Naive thymus-derived CD4-positive, alpha-beta T cell (primary cell): Measurements from ENCODE around the gene RGS11. TPM values are rescaled to one million over a fixed set of nuclear protein-coding genes. Genes with fewer than 3 reads are reported as not detected.
"Not testable (repeated sequence)": the region's sequence is repeated elsewhere in the genome, so short reads cannot be mapped to it uniquely, and the experiment has no call there.

Experiments
- ATAC-seq: fragments of 150-1000 bp; cut with Tn5 transposase; 2 replicates; pipeline ENCODE4 v1.10.0; 2021; ENCODE audit warnings: mild to moderate bottlenecking, moderate library complexity
- CTCF ChIA-PET: fragments of 350-600 bp; sonication (Branson Sonifier 250); formaldehyde crosslinking; loops from one replicate; lab custom pipeline; 2021; ENCODE audit warnings: antibody characterized with exemption; lab: Charles Lee
- POLR2A ChIA-PET: fragments of 350-600 bp; sonication (Branson Sonifier 250); formaldehyde crosslinking; loops from one replicate; lab custom pipeline; 2021; ENCODE audit warnings: antibody characterized with exemption, inconsistent platforms; lab: Charles Lee
- DNase-seq, 9 donors: peaks; one replicate each; pipeline versions ENCODE4 v3.0.0 to v3.0.0-alpha.2; 2020 to 2022; ENCODE audit warnings: mixed read lengths in 1 of 9
- H3K27ac ChIP-seq: one replicate; pipeline ENCODE4 v1.7.0; 2013; ENCODE audit warnings: mild to moderate bottlenecking, low read depth, low read length, moderate library complexity
- H3K27me3 ChIP-seq, 2 donors: one replicate each; pipeline ENCODE4 v1.7.0; 2013; ENCODE audit warnings: low read length in 2 of 2, mild to moderate bottlenecking in 2 of 2, moderate library complexity in 2 of 2; ENCODE audit not compliant: control insufficient read depth in 2 of 2, insufficient read depth in 2 of 2
- H3K36me3 ChIP-seq, 3 experiments: 1 replicate in 2 of 3; 2 replicates in 1 of 3; pipeline ENCODE4 v1.7.0; 2013; ENCODE audit warnings: low read length in 3 of 3, mild to moderate bottlenecking in 3 of 3, moderate library complexity in 1 of 3; ENCODE audit not compliant: insufficient read depth in 3 of 3, control insufficient read depth in 2 of 3
- H3K4me1 ChIP-seq, 2 donors: one replicate each; pipeline ENCODE4 v1.7.0; 2013; ENCODE audit warnings: low read length in 2 of 2, mild to moderate bottlenecking in 2 of 2, moderate library complexity in 1 of 2; ENCODE audit not compliant: control insufficient read depth in 2 of 2, insufficient read depth in 2 of 2
- H3K4me3 ChIP-seq: 2 replicates; pipeline ENCODE4 v1.7.0; 2013; ENCODE audit warnings: mild to moderate bottlenecking, low read length
- H3K9me3 ChIP-seq, 3 experiments: 1 replicate in 2 of 3; 2 replicates in 1 of 3; pipeline ENCODE4 v1.7.0; 2013; ENCODE audit warnings: low read length in 3 of 3; ENCODE audit not compliant: control insufficient read depth in 2 of 3
- H3K27ac Mint-ChIP-seq, 9 donors: one replicate each; pipeline ENCODE4 v1.8.0; 2020 to 2022; ENCODE audit warnings: mixed read lengths in 9 of 9, mild to moderate bottlenecking in 8 of 9, moderate library complexity in 5 of 9, inconsistent platforms in 2 of 9
- H3K27me3 Mint-ChIP-seq, 5 donors: one replicate each; pipeline ENCODE4 v1.8.0; 2021 to 2022; ENCODE audit warnings: mixed read lengths in 5 of 5, mild to moderate bottlenecking in 1 of 5
- H3K36me3 Mint-ChIP-seq, 5 donors: one replicate each; pipeline ENCODE4 v1.8.0; 2020 to 2022; ENCODE audit warnings: mixed read lengths in 5 of 5, mild to moderate bottlenecking in 3 of 5, inconsistent platforms in 1 of 5
- H3K4me1 Mint-ChIP-seq, 7 donors: one replicate each; pipeline ENCODE4 v1.8.0; 2020 to 2022; ENCODE audit warnings: mixed read lengths in 7 of 7, mild to moderate bottlenecking in 3 of 7, inconsistent platforms in 1 of 7
- H3K4me3 Mint-ChIP-seq, 10 donors: one replicate each; pipeline ENCODE4 v1.8.0; 2020 to 2022; ENCODE audit warnings: mild to moderate bottlenecking in 10 of 10, mixed read lengths in 10 of 10, moderate library complexity in 6 of 10, inconsistent platforms in 2 of 10
- H3K9me3 Mint-ChIP-seq, 11 donors: one replicate each; pipeline ENCODE4 v1.8.0; 2020 to 2022; ENCODE audit warnings: mixed read lengths in 11 of 11, mild to moderate bottlenecking in 4 of 11, inconsistent platforms in 1 of 11, moderate library complexity in 1 of 11
- intact Hi-C, 2 donors: fragments of 100-400 bp; cut with micrococcal nuclease; formaldehyde crosslinking; loops; one replicate each; pipeline ENCODE4 v1.15.1; 2023
- polyA plus RNA-seq, 2 donors: library from polyadenylated mRNA; unstranded; fragments of 300-500 nt; fragmentation: Illumina TruSeq; gene quantifications; one replicate each; pipeline ENCODE4 v1.2.3, GENCODE V29; 2021
- total RNA-seq, 6 experiments: library from RNA in 5 of 6; stranded (reverse) in 5 of 6; gene quantifications; 1 replicate in 5 of 6; 2 replicates in 1 of 6; pipeline ENCODE4 v1.2.3 and lab custom pipeline; 2021 to 2026

RGS11 gene
- total and polyA plus RNA-seq, 7 experiments from 2014 or later: 0.17 to 0.22 TPM; not detected in 5

- Mint-ChIP-seq H3K36me3 (no peaks in the 10 kb centered on the region), H3K9me3 (peaks cover 0 to 2% (median 0%) of the 10 kb centered on the region in 11 donors), H3K27ac (no peak overlapping the region), H3K27me3 (peaks cover 0 to 26% (median 12%) of the 10 kb centered on the region in 5 donors), H3K4me1 (peaks cover 0 to 6% (median 0%) of the 10 kb centered on the region in 7 donors), H3K4me3 (no peak overlapping the region)
- Histone ChIP-seq H3K36me3 (no peaks in the 10 kb centered on the region), H3K4me1 (no peaks in the 10 kb centered on the region), H3K9me3 (no peaks in the 10 kb centered on the region), H3K27me3 (peaks cover 0 to 3% of the 10 kb centered on the region in 2 donors), H3K27ac (no peak overlapping the region), H3K4me3 (no peak overlapping the region)
- no peak for DNase-seq
- intact Hi-C loops: no loop called here
- ChIA-PET CTCF (no interaction called here), POLR2A (no interaction called here)
- ATAC-seq: no peak
Observed at GRCh38 chr16:272633-273546, 2.9 kb downstream of the RGS11 start.

GRCh38 chr16:270381-271255 is 5.1 kb downstream of the RGS11 start:
- Mint-ChIP-seq H3K4me1 (peaks cover 0 to 7% (median 0%) of the 10 kb centered on the region in 7 donors), H3K9me3 (peaks cover 0 to 3% (median 0%) of the 10 kb centered on the region in 11 donors), H3K4me3 (no peak overlapping the region), H3K36me3 (no peaks in the 10 kb centered on the region), H3K27ac (no peak overlapping the region), H3K27me3 (peaks cover 0 to 9% (median 0%) of the 10 kb centered on the region in 5 donors)
- Histone ChIP-seq H3K36me3 (no peaks in the 10 kb centered on the region), H3K9me3 (no peaks in the 10 kb centered on the region), H3K4me1 (no peaks in the 10 kb centered on the region), H3K27me3 (no peaks in the 10 kb centered on the region), H3K27ac (no peak overlapping the region), H3K4me3 (no peak overlapping the region)
- ATAC-seq (no peak), DNase-seq (no peak)
- ChIA-PET CTCF (no interaction called here), POLR2A (no interaction called here)
- intact Hi-C loops: no loop called here

- no peaks in the 10 kb centered on the region for H3K27me3 ChIP-seq
- H3K27ac ChIP-seq: no peak overlapping the region
- H3K4me3 ChIP-seq: no peak overlapping the region
- Mint-ChIP-seq H3K36me3 (no peaks in the 10 kb centered on the region), H3K27me3 (peaks cover 0 to 1% (median 0%) of the 10 kb centered on the region in 5 donors), H3K4me3 (no peak overlapping the region), H3K4me1 (peaks cover 0 to 7% (median 0%) of the 10 kb centered on the region in 7 donors), H3K27ac (no peak overlapping the region), H3K9me3 (peaks cover 0 to 3% (median 0%) of the 10 kb centered on the region in 11 donors)
- peaks cover 0 to 12% (median 0%) of the 10 kb centered on the region in 3 experiments for H3K36me3 ChIP-seq
- ATAC-seq (no peak), DNase-seq (no peak)
- intact Hi-C loops: no loop called here
- POLR2A ChIA-PET: no interaction called here
- no peaks in the 10 kb centered on the region for H3K9me3 ChIP-seq
- no peaks in the 10 kb centered on the region for H3K4me1 ChIP-seq
- CTCF ChIA-PET: no interaction called here
Observed at GRCh38 chr16:269061-269796, 6.5 kb downstream of the RGS11 start.

GRCh38 chr16:268141-269053 is 7.3 kb downstream of the RGS11 start:
- ATAC-seq: no peak
- peaks cover 0 to 3% (median 0%) of the 10 kb centered on the region in 11 donors for H3K9me3 Mint-ChIP-seq
- Histone ChIP-seq H3K9me3 (no peaks in the 10 kb centered on the region), H3K4me1 (no peaks in the 10 kb centered on the region), H3K36me3 (peaks cover 0 to 21% (median 0%) of the 10 kb centered on the region in 3 experiments), H3K27ac (no peak overlapping the region), H3K4me3 (no peak overlapping the region), H3K27me3 (no peaks in the 10 kb centered on the region)
- no peaks in the 10 kb centered on the region for H3K27me3 Mint-ChIP-seq
- H3K4me3 Mint-ChIP-seq: no peak overlapping the region
- CTCF ChIA-PET: no interaction called here
- peaks cover 0 to 7% (median 0%) of the 10 kb centered on the region in 7 donors for H3K4me1 Mint-ChIP-seq
- no peak overlapping the region for H3K27ac Mint-ChIP-seq
- no peaks in the 10 kb centered on the region for H3K36me3 Mint-ChIP-seq
- intact Hi-C loops: no loop called here
- no peak for DNase-seq
- POLR2A ChIA-PET: no interaction called here

GRCh38 chr16:267562-267961 is 8.2 kb downstream of the RGS11 start:
- H3K4me1 ChIP-seq, H3K36me3 Mint-ChIP-seq, intact Hi-C loops, DNase-seq, H3K4me3 ChIP-seq, POLR2A ChIA-PET, H3K27me3 Mint-ChIP-seq, H3K4me1 Mint-ChIP-seq, H3K9me3 Mint-ChIP-seq, H3K9me3 ChIP-seq, CTCF ChIA-PET, ATAC-seq, H3K27me3 ChIP-seq, H3K4me3 Mint-ChIP-seq, H3K27ac Mint-ChIP-seq, H3K27ac ChIP-seq: not testable (repeated sequence)
- H3K36me3 ChIP-seq: peaks cover 0 to 27% (median 0%) of the 10 kb centered on the region in 3 experiments
